Muscle of arm (tissue), 12 donors: Measurements from ENCODE around the gene FABP3. TPM values are rescaled to one million over a fixed set of nuclear protein-coding genes. Genes with fewer than 3 reads are reported as not detected.

Experiments
- DNase-seq: peaks from one replicate; pipeline ENCODE4 v3.0.0-alpha.2; 2013
- polyA plus RNA-seq, 12 donors: library from polyadenylated mRNA; unstranded; fragments of 120-200 nt; gene quantifications; one replicate each; pipeline ENCODE4 v1.2.1, GENCODE V29; 2013; ENCODE audit not compliant: insufficient read length in 12 of 12

The FABP3 gene
- polyA plus RNA-seq, 12 donors, result 96.3 to 205 (median 159) TPM; not detected in 1

DNA sequence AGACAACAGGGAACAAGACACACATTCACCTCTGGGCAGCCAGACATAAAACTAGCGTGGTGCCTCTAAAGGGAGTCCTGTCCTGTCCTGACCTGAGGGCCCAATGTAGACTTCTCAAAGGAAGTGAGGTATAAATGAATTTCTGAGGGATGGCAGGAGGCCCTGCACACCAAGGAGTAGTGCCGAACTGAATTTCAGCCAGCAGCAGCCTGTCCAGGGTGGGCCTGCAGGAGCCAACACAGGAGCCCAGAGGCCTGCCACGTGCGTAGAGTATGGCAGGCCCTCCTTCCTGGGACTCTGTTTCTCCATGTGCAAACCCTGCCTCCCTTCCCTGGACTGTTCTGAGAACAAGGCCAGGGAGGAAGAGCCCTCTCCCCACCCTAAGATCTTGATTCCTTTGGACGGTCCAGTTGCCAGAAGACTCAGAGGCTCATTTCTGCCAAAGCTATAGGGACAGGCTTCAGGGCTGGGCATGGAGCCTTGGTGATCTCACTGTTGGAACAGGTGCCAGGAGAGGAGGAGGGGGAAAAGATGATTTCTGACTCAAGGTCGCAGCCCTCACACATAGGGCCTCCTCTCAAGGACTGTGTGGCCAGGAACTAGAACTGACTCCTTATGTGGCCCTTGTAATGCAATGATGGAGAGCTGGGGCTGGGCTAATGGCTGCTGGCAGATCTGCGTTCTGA, 1.8 kb upstream of the FABP3 start:
- peak; percentile 92 for DNase-seq

DNA sequence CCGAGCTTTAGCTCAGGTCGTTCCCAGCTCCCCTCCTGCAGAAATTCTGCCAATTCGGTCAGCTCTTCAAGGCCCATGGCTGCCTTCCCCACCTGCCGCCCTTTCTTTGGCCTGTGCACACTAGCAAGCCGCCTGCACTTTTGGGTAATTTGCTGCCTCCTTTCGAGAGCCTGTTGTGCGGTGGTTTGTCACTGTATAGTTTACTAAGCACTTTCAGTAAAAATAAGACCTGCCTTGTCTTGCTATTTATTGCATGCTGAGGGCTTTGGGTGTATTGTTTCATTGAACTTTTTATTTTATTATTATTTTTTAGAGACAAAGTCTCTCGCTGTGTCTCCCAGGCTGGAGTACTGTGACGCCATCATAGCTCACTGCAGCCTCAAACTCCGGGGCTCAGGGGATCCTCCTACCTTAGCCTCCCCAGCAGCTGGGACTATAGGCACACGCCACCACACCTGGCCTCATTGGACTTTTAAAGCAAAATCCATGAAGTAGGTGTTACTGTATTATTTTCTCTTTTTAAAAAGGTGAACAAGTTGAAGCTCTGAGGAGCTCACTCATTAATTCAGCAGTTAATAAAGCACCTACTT, 1.1 kb upstream of the FABP3 start:
- no peak for DNase-seq

DNA sequence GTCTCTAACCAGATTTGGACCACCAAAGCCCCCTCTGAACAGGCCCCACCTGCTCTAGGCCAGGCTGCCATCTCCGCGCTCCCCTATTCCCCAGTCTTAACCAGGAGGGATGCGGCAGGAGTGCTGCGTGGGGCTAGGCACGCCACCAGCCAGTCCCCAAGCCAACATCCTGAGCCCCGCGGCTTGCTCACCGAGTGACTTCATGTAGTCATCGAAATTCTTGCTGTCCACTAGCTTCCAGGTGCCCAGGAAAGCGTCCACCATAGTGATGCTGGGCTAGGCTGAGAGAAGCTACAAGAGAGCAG, 173 bp downstream of the FABP3 start:
- DNase-seq, result no peak

DNA sequence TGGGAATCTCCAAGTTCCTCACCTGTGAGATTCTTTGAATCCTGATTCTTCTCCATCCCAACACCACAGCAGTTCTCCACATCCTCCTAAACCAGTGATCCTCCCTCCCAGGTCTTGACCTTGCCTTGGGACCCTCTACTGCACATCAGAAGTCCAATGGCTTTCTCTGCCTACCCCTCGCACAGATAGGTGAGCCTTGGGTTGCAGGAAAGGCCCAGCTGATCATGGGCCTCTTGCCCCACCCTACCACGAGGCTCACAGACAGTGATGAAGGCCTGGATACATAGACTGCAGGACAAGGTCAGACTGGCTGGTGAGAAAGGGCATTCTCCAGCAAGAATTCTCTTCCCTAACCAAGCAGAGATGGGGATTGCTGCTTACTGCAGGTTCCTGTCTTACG, 825 bp downstream of the FABP3 start:
- no peak for DNase-seq

DNA sequence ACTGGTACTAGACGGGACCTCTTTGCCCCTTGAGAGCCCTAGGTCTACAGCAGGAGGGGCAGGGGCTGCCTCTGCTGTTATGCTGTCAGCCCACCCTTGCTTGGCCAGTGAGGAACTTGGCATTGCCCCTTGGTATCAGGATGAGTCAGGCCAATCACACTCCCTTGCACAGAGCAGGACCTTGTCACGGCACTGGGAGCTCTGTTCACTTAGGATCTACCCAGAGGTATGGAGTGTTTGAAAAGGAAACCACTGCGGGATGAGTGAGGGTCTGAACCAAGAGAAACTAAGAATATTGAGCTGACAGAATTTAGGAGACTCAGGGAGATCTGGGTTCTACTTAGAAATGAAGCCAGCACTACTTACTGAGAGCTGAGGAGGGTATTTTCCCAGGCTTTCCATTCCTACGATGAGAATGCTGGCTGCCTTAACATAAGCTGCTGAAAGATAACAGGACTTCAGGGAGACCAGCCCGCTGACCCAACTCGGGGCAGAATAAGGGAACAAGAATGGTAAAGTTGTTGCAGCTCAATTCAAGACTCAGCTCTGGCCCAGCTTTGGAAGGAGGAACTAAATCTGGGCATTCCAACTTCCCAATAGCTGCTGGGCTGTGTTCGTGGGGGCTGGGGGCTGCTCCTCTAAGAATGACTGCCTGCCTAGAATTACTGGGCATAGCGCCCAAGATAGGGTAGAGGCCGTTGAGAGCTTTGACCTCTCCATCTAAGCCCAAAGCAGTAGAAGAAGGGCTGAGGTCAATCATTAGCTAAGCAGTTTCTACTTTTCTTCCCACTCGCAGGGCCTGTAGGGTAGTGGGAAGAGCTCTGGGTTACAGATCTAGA, 1.5 kb downstream of the FABP3 start:
- DNase-seq, result no peak

DNA sequence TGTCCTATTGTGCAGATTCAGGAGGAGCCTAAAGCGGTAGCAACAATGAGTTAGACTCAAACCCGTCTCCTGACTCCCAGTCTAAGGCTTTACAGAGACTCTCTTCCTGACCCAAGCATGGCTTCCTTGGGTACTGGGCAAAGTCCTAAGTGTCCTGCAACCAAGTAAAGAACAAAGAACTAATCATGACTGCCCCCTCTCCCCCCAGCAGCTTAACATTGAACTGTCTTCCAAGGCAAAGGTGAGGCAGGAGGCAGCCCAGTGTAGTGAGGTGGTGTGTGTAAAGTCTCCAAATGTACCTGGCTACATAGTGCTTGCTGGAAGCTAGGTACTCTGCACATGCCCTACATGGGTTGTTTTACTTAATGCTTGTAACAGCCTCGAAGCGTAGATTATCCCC, 2.3 kb downstream of the FABP3 start:
- DNase-seq, result no peak

DNA sequence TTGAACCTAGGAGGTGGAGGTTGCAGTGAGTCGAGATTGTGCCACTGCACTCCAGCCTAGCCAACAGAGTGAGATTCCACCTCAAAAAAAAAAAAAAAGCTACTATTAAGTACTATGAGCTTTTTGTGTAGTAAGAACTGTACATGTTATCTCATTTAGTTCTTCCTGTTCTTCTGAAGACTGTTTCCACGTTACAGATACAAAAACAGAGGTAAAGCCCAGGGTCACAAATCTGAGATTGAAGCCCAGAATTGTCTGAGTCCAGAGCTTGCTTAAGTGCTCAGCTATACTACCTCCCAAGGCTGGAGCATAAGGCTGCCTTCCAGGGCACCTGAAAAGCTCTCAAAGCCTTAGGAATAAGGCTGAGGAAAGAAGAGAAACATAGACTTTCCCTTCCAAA, 2.9 kb downstream of the FABP3 start:
- DNase-seq, result no peak

DNA sequence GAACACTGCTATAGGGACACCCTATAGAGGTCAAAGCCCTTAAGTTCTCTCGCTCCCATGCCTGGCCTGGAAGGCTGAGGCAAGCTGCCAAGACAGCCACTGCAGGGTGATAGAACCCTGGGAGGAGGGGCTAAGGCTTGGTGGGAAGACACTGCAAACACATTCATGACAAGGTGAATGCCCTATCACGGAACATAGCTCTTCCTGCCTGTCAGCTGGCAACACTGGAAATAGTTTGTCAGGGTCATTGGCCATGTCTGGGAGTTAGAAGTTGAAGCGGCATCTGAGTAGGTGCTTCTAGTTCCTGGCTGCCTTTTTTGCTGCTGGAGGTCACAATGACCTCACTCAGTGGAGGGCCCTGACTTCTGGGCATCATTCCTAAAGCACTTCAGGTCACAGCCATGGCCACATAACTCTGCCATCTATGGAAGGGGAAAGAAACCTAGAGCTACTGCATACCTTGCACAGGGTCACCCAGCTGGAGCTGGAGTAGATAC, 4.2 kb downstream of the FABP3 start:
- no peak for DNase-seq

DNA sequence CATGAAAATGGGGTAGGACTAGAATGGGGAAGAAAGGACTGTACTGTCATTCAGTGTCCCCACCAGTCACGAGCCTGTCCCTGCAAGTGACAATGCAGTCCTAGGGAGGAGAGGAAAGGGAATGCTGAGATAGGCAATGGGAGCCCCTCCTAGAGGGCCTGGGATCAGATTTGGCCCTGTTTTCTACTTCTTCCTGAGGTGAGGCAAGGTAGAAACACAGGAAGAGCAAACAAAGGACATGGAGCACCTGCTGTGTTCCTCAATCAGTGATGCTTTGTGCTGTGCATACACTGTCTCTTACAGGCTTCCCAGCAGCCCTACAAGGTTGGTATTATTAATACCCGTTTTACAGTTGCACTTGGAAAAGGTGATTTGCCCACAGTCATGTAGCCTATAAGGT, 6.1 kb downstream of the FABP3 start:
- no peak for DNase-seq

DNA sequence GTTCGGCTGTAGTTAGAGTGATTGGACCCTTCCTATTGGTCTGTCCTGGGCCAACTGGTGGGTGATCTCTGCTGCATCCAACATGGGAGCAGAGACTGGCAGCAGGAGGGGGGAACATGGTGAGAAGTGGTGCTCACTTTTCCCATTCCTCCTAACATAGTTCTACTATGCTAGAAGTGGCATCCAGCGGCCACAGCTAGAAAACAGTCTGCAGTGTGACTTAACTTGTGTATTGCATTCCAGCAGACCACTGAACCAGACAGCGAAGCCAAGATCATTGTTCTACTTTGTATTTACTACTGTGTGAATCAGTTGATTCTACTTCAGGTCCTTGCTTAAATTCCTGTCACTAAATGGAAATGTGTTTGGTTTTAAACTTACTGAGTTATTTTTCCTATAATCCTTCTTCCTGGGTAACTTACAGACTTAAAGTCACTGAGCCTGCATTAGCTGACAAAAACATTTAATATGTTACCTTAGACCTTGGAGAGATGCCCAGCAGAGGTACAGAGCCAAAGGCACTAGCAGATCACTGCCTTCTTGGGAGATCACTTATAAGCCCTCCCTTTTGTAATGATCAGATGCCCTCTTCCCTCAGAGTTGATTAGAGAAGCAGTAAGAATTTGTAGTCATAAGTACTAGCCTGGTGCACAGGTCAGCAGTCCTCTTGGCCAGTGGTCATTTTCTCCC, 8.2 kb downstream of the FABP3 start:
- DNase-seq, result no peak

DNA sequence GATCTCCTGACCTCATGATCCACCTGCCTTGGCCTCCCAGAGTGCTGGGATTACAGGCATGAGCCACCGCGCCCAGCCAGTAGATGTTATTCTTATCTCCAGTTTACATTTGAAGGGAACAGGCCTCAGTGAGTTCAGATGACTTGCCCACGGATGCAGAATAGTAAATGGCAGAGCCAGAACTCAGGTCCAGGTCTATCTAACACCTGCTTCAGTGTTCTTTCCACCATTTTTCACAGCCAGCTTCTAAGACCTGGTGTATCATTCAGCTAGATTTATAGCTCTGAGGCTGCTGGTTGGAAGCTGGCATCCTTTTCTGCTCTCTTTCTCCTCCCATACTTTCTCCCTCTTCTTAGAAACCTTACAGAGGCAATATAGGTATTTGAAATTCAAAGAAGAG, 10.8 kb downstream of the FABP3 start:
- DNase-seq, result no peak

DNA sequence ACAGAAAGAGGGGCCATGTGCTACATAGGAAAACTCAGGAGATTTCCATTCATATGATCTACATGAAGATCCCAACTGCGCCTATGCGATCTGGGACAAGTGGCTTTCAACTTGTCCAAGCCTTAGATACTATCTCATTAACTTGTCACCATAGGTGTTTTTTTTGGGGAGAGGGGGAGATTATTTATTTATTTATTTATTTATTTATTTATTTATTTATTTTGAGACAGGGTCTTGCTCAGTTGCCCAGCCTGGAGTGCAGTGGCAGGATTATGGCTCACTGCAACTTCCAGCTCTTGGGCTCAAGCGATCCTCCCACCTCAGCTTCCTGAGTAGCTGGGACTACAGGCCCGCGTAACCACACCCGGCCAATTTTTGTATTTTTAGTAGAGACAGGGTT, 11.3 kb downstream of the FABP3 start:
- DNase-seq, result no peak

DNA sequence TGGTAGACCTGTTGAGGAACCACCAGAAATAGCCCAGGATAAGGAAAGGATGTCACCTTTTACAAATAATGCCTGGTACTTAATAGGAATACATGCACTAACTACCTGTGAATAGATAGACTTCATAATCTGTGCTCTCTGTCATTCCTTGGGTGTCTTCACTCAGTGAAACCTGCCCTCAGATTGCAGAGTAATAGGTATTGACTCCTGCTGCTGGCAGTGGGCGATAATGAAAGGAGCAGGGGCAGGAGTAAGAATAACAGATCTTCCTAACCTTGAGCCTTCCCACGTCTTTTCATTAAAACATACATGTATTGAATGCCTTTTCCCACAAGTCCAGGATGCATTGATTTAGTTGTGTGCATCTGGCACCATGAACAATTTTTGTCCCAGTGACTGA, 16.4 kb downstream of the FABP3 start:
- no peak for DNase-seq

DNA sequence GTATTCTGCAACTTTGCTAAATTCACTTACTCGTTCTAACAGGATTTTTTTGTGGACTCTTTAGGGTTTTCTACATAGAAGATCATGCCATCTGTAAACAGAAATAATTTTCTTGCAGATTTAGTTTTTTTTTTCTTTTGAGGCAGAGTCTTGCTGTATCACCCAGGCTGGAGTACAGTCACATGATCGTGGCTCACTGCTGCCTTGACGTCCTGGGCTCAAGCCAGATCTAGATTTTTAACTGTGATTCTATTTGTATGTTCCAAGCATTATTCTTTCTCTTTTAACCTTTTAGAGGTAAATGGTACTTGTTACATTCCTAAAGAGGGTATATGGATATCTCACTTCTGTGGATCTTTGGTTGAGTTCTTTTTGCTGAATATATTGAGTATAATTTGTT, 18.6 kb downstream of the FABP3 start:
- DNase-seq, result no peak

DNA sequence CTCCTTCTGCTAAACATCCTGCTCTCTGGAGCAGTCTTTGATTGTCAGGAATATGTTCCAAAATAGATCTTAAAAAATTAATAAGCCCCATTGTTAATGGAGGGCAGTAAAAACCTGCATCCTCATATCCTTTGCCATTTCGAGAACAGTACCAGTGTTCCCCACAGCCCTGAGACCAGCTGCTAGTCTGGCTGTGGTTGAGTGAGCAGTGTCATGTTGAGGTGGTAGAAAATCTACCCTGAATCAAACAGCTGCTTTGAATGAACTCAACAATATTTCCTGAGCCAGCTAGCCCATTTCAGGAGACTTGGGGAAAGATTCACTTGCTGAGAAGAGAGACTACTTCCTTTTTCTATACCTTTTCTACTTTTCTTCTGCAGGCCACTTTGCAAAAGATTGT, 24.4 kb downstream of the FABP3 start:
- DNase-seq, result no peak

DNA sequence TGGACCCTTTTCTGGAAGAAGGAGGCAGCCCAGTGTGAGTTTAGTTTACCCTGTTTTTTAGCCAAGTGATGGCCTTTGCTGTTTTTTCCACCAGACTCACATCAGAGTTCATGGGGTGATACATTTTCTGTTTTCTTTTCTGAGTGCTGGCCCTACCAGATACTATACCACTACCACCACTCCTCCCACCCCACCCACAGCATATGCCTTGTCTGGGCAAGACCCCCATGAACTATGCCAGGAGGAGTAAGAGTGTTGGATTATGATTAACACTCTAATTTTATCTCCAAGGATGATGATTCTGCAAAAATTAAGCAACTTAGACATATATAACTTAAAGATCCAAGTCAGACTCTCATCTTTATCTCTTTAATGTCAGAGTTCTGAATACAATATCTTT, 26.1 kb downstream of the FABP3 start:
- no peak for DNase-seq

DNA sequence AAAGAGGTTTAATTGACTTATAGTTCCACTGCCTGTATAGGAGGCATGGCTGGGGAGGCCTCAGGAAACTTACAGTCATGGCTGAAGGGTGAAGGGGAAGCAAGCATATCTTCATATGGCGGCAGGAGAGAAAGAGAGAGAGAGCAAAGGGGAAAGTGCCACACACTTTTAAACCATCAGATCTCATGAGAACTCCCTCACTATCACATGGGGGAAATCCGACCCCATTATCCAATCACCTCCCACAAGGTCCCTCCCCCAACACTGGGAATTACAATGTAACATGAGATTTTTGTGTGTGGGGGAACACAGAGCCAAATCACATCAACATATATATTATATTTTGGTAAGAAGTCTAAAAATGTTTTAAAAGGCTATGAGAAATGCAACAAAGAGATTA, 27.2 kb downstream of the FABP3 start:
- no peak for DNase-seq

DNA sequence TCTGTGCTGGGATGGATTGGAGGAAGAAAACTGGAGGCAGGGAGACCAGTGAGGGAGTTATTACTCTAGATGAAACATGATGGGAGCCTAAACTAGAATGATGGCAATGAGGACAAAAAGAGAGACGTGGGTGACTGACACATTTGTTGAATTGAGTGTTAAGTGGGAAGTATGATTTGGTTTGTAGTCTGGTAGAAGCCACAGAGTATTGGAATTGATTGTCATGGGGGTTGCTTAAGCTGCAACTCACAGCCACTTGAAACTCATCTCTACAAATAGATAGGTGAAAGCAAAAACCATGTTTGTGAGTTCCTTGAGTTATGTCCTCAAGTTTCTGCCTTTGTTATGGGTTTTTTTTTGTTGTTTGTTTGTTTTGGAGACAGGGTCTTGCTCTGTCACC, 28.4 kb downstream of the FABP3 start:
- DNase-seq, result no peak

DNA sequence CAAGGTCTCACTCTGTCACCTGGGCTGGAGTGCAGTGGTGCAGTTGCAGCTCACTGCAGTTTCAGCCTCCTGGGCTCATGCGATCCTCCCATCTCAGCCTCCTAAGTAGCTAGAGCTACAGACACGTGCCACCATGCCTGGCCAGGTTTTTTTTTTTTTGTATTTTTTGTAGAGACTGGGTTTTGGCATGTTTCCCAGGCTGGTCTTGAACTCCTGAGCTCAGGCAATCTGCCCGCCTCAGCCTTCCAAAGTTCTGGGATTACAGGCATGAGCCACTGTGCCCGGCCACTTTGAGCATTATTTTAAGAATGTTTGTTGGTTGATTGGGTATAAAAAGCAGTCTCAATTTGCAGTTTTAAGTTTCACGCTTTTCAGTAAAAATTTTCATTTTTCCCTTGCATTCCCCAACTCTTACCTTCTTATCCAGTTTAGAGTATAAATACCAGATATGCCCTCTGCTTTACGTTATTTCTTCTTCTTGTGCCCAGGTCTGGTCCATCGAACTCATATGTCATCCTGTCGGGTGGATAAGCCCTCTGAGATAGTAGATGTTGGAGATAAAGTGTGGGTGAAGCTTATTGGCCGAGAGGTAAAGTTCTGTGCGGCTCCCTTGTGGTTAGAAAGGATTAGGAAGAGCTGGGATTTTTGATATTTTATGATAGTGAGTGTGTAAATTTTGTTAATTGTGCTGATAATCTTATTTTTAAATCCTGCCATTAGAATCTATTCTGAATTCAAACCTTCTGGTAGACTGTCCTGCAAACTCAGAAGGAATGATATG, 36.0 kb downstream of the FABP3 start:
- DNase-seq, result no peak

DNA sequence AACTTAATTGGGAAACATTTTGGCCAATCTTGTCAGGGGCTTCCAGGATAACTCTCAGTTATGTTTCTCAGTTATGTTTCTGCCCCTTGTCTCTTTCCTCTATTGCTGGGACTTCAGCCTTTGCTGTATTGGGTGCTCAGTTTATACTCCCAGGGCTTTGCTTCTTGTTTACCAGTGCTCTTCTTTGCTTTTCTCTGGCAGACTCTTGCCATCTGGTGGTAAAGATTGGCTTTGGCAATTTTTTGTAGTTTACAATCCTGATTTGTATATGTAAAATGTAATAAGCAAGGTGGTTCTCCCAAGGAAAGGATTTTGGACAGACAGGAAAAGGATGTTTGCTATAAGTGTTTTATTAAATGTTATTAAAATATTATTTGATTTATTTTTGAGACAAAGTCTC, 37.9 kb downstream of the FABP3 start:
- DNase-seq, result no peak

DNA sequence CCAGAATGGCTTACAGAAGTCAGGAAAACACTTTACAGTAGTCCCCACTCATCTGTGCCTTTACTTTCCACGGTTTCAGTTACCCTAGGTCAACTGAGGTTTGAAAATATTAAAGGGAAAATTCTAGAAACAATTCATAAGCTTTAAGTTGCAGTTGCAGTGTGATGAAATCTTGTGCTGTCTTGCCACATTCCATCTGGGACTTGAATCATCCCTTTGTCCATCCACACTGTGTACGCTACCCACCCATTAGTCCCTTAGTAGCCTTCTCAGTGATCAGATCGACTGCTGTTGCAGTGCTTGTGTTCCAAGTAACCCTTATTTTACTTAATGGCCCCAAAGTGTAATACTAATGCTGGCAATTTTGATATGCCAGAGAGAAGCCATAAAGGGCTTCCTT, 45.5 kb downstream of the FABP3 start:
- DNase-seq, result no peak

DNA sequence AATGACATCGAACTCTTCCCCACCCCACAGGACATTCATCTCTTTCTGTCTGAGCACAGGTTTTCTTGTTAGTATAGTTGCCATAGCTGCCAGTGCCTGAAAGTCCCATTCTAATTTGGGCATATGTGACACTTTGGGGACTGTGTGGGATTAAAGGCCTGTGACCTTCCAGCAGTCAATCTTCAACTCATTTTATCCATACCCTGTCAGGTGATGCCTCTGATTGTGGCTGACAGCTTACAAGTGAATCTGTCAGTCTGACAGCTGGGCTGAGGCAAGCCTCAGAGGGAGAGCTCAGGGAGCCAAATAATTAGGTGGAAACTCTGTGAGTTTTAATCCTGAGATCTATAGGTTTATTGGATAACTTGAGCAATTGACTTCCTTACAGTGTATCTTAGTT, 46.4 kb downstream of the FABP3 start:
- DNase-seq, result no peak
